Ramos (cell line): Measurements from ENCODE around the gene MED13.
"Not testable (repeated sequence)": the region's sequence is repeated elsewhere in the genome, so short reads cannot be mapped to it uniquely, and the experiment has no call there.

Experiments
- in situ Hi-C: fragments of 300-500 bp; cut with MboI; formaldehyde crosslinking; loops from one replicate; pipeline ENCODE4 v1.14.3; 2022; ENCODE audit warnings: low sequenced_read_pairs; ENCODE audit not compliant: unreplicated experiment

Gene MED13

DNA sequence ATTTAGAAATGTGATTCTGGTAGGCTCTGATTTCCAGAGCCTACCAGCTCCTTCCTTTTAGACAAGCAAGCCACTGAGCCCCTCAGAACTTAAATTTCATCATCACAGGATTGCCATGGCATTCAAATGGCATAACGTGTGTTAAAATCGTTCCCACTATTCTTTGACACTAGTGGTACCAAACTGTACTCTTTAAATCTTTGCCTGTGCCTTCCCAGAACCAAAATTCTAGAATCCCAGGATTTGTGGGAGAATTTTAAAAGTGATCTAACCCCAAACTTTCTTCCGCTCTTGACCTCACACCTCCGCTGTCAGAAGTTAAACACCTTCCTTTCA, 137.0 kb downstream of the MED13 start:
- in situ Hi-C loops: no loop called here

DNA sequence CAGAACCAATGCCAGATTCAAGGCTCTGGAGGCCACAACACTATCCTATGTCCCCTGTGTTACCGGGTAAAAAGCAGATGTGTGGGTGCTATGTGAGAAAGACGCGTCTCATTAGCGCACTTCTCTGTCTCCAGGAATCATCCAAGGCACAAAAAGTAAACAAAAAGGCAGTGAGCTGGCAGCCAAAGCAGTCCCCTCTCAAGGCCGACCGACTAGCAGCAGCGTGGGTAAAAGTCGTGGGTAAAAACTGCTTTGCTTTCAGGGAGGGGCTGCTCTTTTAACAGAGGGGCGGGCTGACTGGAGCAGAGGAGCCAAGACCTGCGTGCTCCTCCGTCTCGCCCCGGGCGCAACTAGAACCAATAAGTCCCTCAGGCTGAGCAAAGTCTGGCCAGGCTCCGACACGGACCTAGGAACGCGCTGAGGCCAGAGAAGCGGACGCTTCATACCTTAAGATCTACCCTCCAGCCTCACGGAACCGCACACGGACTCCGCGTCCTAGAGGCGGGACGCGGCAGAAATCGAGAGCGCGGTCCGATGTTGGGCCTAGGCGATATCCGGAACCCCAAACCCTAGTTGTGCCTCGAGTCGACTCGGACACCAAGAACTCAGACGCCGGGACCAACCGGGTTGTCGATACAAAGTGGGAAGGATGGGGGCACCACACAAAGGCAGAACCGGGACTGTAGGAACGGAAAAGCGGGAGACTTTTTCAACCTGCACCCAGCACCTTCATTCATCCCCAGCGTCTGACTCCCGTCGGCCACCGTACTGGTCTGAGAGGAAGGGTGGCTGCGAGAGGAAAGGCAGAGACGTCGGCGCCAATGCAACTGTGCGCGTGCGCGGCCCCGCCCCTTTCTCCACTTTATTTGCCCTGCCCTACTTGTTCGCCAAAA, 137.6 kb downstream of the MED13 start, which contains the start of gene INTS2:
INTS2 (minus strand) TSS at position 775 of the 893 bp plus-strand sequence. CDS start 1,338 bp downstream, outside the sequence.
- in situ Hi-C loops: no loop called here

DNA sequence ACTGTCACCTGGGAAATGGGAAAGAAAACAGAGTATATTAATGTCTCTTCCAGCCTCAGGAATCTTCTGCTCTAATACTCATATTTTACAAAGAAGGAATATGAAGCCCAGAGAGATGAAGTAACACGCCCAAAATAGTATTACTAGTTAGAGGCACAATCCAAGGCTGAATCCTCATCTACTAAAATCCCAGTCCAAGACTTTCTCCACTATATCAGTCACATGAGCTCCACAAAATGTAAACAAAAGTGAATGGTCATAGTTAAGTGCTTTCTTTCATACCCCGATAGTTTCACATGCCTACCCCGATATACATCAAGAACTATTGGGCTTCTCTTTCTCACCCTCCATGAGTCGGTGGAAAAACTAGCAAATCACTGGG, 138.3 kb downstream of the MED13 start:
- in situ Hi-C loops: no loop called here

DNA sequence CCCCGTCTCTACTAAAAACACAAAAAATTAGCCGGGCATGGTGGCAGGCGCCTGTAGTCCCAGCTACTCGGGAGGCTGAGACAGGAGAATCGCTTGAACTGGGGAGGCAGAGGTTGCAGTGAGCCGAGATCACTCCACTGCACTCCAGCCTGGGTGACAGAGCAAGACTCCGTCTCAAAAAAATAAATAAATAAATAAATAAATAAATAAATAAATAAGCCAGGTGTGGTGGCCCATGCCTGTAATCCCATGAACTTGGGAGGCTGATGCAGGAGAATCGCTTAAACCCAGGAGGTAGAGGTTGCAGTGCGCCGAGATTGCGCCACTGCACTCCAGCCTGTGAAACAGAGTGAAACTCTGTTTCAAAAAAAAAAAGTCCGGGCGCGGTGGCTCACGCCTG, 149.9 kb downstream of the MED13 start:
- in situ Hi-C loops: not testable (repeated sequence)

DNA sequence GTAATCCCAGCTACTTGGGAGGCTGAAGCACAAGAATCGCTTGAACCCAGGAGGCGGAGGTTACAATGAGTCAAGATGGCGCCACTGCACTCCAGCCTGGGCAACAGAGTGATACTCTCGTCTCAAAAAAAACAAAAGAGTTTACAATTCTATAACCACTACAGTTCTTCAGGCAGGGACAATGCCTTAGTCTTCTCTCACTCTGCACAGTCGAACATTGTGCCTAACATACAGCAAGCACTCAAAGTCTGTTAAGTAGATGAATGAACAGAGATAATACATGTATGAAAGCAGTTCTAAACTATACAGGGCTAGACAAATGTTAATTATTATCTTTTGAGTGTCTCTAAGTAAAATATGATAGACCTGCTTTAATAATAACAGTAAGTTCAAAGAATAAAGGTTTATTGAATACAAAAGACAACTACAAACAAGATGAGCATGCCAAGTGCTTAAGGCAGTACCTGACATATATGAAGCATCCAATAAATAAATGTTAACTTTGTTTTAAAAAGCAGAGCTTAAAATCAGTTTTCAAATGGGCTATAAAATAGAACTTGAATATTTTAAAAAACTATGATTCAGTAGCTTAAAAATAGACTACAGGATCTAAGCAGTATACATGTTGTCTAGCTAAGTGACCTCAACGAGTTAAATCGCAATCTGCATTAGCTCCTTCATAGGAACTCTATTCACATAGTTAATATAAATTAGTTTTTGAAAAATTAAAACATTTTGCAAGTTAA, 156.6 kb downstream of the MED13 start:
- in situ Hi-C loops: no loop called here

DNA sequence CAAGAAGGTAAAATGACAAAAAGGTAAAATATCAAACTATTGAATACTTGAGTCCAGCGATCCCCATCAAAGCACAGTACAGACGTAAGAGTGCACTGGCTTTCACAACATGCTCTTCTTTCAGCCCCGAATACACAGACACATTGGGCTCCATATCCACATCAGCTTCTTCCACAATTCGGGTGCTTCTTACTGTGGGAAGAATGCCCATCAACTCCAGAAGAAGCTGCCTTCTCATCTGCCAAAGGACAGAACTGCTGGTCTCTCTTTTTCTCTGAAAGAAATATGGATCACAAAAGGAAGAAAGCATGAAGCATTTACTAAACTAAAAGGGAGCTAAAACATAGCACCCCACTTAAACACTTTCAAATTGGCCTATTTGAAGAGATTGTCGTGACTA, 157.7 kb downstream of the MED13 start:
- in situ Hi-C loops: no loop called here

DNA sequence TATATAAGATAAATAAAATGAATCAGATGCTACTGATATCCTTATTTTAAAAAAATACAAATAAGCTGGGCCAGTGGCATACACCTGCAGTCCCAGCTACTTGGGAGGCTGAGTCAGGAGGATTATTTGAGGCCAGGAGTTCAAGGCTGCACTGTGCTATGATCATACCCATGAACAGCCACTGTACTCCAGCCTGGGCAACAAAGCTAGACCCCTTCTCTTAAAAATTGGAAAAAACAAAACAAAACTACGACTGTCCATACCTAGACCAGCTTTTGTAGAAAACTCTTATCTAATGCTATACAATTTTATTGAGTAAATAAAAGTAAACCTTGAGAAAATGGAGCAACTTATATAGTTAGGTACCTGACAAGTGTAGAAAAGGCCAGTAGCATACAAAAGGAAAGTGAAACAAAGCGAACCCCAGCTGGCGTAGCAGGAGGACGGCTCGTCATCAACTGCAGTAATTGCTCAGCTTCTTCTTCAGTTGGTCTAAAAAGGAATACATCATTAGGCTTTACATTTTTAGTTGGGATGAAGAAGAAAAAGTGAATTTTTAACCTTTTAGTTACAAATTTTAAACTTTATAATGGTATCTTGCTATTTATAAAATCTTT, 160.9 kb downstream of the MED13 start:
- in situ Hi-C loops: no loop called here

DNA sequence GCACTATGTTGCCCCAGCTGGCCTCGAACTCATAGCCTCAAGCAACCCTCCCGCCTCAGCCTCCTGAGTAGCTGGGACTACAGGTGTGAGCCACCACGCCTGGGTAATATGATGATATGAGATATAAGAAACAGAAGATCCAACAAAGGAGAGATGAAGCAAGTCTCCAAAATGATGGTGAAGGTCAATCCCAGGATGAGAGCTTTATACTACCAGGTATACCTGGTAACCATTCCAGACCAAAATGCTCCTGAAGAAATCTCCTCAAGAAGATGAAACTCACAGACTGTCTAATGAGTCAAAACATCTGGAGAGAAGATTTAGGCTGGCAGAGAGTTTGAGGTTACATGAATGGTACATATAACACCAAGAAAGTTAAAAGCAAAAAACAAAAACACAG, 161.8 kb downstream of the MED13 start:
- in situ Hi-C loops: no loop called here

DNA sequence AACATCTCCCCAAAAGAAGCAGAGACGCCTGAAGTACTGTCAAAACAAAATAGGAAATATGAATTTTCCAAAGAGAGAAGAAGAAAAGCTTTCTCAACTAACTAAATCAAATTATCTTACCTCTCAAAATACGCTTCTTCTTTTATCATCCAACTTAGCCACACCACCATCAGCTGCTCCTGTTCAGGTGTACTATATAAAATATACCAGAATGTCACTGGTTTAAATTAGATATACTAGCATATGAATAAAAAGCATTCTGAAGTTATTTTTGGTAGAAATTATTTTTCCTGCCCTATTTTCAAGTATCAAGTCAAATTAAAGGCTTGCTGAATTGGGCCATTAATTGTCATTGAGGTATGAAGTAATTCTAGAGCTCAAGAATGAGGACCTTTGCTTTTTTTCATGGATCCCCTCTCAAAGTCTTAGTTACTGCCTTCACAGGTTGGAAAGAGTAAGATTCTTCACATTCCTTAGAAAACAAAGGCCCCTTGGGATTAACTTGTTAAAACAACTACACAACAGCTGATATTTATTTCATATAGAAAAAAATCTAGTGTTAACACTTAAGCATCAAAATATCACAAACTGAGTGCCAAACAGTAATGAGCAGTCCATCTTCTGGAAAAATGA, 167.4 kb downstream of the MED13 start:
- in situ Hi-C loops: no loop called here

DNA sequence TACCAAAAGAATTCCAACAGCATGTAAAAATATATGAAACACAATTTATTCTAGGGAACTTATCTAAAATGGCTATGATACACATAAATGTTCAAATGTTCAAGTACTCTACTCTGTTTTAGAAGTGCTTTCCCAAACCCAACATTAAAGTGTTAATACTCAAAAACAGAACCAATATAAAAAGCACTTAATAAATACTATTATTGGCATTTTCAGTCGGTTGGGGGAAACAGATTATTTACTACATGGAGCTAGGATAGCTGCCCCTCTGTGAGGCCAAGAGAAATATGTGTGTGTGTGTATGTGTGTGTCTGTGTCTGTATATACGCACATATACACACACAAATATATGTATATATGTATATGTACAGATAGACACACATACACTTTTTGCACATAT, 169.7 kb downstream of the MED13 start:
- in situ Hi-C loops: no loop called here

DNA sequence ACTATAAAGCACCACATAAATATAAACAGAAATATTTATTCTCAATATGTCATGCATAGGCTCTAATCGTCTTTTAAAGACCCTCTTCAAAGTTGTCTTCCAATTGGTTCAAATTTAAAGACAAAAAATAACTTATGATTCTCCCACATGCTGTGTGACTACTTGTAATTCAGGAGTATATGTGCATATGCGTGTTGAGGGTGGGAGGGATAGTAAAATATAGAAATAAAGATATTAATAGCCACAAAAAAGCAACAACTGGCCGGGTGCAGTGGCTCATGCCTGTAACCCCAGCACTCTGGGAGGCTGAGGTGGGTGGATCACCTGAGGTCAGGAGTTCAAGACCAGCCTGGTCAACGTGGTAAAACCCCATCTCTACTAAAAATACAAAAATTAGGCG, 170.8 kb downstream of the MED13 start:
- in situ Hi-C loops: not testable (repeated sequence)
